ENCODE data around the gene DHRS3.
A peak's percentile ranks its signal among the peaks of the same experiment; 100 is the strongest.

The DHRS3 gene

DNA sequence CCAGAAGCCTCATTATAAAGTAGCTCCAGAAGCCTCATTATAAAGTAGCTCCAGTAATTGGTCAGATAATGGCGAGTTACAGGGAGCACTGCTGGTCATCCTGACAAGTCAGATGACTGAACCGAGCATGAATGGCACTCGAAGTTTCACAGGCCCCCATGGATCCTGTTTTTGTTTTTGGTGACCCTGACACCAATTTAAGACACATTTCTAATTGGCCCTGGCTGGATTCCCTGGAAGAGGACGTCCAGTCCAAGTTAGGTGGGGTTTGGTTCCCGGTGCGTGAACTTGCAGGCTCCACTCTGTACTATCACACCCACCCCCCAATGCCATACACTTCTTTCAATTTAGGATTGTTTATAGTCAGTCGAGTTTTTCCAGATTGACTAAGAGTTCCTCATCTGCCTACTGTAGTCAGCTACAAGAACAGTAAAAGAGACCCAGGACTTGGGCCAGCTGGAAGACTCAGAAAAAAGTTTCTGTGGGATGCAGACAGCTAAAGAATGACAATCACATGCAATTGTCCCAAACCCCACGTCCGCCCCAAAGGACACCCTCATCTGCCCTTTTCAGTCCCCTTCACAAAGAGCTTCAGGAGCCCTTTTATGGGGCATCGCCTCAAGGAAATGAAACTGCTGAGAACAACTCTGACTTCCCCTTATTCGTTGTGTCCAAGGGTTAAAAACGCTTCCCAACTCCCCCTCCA is 2.7 kb downstream of the DHRS3 start:
- peaks cover 0 to 17% of the 10 kb centered on the region in 2 donors for H3K36me3 ChIP-seq (ENCODE audit: control insufficient read depth in 1 of 2, insufficient read depth in 2 of 2, low read length in 2 of 2)
- H3K4me3 ChIP-seq (ENCODE audit: low read depth in 1 of 2, low read length in 2 of 2), result peak overlapping the region; percentile 81 to 82
- no peaks in the 10 kb centered on the region for H3K27me3 ChIP-seq (ENCODE audit: low read depth, low read length)
- peaks cover 20 to 48% of the 10 kb centered on the region in 2 donors for H3K4me1 ChIP-seq (ENCODE audit: control insufficient read depth in 1 of 2, insufficient read depth in 2 of 2, low read length in 2 of 2)
- peak overlapping the region; percentile 87 for H3K27ac ChIP-seq (ENCODE audit: low read length)
- no peaks in the 10 kb centered on the region for H3K9me3 ChIP-seq (ENCODE audit: control insufficient read depth in 1 of 2, low read length in 2 of 2)

DNA sequence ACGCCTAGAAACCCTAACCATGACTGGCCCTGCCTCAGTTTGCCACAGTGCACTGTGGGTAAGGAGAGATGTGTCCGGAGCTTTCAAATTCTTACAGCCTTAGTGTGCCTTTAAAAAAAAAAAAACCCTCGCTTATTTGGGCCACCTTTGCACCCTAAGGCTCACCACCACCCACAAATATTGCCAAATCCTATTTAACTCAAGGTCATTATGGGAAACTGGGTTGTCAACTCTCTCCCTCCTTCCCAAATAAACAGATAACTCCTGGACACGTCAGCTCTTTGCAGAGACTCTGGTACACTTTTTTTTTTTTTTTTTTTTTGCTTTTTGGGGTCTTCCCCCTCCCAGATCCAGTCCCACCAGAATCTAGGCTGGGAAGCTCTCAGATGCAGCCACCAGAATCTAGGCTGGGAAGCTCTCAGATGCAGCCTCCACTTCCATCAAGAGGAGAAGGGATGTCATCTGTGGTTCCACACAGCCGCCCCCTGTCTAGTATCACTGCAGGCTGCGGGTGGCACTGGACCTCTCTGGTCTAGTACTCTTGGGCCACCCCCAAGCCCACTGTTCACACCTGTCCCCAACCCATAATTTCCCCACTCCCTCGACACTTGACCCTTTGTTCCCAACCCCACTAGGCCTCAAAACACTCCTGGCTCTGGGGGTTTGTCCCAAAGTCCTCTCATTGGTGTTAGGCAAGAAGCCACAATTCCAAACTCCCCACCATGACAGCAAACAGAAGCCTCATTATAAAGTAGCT is 3.4 kb downstream of the DHRS3 start:
- Histone ChIP-seq H3K36me3 (ENCODE audit: control insufficient read depth in 1 of 2, insufficient read depth in 2 of 2, low read length in 2 of 2) (peaks cover 0 to 17% of the 10 kb centered on the region in 2 donors), H3K4me3 (ENCODE audit: low read depth in 1 of 2, low read length in 2 of 2) (peak overlapping the region; percentile 81 to 82), H3K27ac (ENCODE audit: low read length) (peak overlapping the region; percentile 87), H3K4me1 (ENCODE audit: control insufficient read depth in 1 of 2, insufficient read depth in 2 of 2, low read length in 2 of 2) (peaks cover 16 to 42% of the 10 kb centered on the region in 2 donors), H3K9me3 (ENCODE audit: control insufficient read depth in 1 of 2, low read length in 2 of 2) (no peaks in the 10 kb centered on the region), H3K27me3 (ENCODE audit: low read depth, low read length) (no peaks in the 10 kb centered on the region)

DNA sequence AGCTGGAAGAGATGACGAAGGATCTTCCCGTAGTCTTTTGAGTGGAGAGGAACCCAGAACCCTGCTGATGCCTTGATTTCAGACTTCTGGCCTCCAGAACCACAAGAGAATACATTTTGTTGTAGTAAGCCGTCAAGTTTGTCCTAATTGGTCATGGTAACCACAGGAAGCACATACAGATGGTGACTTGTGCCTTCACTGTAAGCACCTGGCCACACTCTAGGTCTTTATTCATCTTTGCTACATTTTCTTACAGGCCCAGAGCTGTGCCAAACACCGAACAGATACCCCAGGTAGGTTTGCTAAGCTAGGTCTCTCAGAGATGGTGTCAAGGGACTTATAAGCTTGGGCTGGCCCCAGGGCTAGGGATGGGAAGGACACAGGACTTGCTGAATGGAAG is 4.8 kb downstream of the DHRS3 start:
- no peak overlapping the region for H3K4me3 ChIP-seq (ENCODE audit: low read depth in 1 of 2, low read length in 2 of 2)
- peaks cover 12 to 36% of the 10 kb centered on the region in 2 donors for H3K4me1 ChIP-seq (ENCODE audit: control insufficient read depth in 1 of 2, insufficient read depth in 2 of 2, low read length in 2 of 2)
- H3K27me3 ChIP-seq (ENCODE audit: low read depth, low read length), result no peaks in the 10 kb centered on the region
- no peak overlapping the region for H3K27ac ChIP-seq (ENCODE audit: low read length)
- peaks cover 0 to 17% of the 10 kb centered on the region in 2 donors for H3K36me3 ChIP-seq (ENCODE audit: control insufficient read depth in 1 of 2, insufficient read depth in 2 of 2, low read length in 2 of 2)
- no peaks in the 10 kb centered on the region for H3K9me3 ChIP-seq (ENCODE audit: control insufficient read depth in 1 of 2, low read length in 2 of 2)

DNA sequence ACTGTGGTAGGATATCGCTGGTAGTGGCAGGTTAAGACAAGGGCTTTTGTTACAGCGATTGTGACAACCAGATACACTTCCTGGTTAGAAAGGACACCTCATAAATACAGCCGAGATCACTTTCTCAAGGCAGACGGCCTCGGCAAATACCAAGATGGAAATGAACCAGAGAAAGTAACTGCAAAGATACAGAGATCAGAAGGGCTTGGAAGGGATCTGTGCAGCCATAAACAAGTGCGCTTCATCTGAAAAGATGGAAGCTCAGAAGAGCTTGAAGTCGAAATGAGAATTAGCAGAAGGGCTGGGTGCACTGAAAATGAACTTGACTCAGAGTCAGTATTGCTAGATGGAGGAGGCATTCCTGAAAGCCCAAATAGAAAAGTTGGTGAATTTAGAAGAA is 7.1 kb downstream of the DHRS3 start:
- H3K4me1 ChIP-seq (ENCODE audit: control insufficient read depth in 1 of 2, insufficient read depth in 2 of 2, low read length in 2 of 2), result peaks cover 12 to 28% of the 10 kb centered on the region in 2 donors

DNA sequence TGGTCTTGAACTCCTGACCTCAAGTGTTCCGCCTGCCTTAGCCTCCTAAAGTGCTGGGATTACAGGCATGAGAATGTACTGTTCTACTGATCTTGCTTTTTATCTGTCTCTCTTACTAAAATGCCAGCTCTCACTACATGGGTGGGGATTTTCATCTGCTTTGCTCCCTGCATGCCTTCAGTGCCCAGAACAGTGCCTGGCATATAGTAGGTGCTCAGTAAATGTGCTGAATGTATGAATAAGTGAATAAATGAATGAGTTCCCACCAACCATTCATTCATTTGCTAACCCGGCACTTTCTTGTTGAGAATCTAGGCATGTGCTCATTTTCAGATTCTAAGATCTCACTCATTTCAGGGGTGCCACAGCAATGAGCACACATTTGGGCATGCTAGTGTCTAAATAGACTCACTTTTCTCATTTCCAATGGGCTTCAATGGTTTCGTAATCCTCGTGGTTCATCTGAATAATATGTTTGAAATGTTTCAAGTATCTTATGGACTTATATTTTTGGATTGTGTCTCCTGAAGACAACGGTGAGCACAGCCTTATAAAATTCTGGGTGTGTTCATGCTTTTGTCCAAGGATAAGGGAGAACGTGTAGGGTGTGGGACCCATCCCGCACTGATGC is 7.6 kb downstream of the DHRS3 start:
- Histone ChIP-seq H3K27me3 (ENCODE audit: low read depth, low read length) (no peaks in the 10 kb centered on the region), H3K36me3 (ENCODE audit: control insufficient read depth in 1 of 2, insufficient read depth in 2 of 2, low read length in 2 of 2) (peaks cover 0 to 17% of the 10 kb centered on the region in 2 donors), H3K27ac (ENCODE audit: low read length) (no peak overlapping the region), H3K4me3 (ENCODE audit: low read depth in 1 of 2, low read length in 2 of 2) (no peak overlapping the region), H3K4me1 (ENCODE audit: control insufficient read depth in 1 of 2, insufficient read depth in 2 of 2, low read length in 2 of 2) (peaks cover 11 to 23% of the 10 kb centered on the region in 2 donors), H3K9me3 (ENCODE audit: control insufficient read depth in 1 of 2, low read length in 2 of 2) (no peaks in the 10 kb centered on the region)

More for the DNA sequence above, 7.1 kb downstream of the DHRS3 start:
- no peaks in the 10 kb centered on the region for H3K27me3 ChIP-seq (ENCODE audit: low read depth, low read length)
- H3K36me3 ChIP-seq (ENCODE audit: control insufficient read depth in 1 of 2, insufficient read depth in 2 of 2, low read length in 2 of 2), result peaks cover 0 to 17% of the 10 kb centered on the region in 2 donors
- no peaks in the 10 kb centered on the region for H3K9me3 ChIP-seq (ENCODE audit: control insufficient read depth in 1 of 2, low read length in 2 of 2)
- no peak overlapping the region for H3K27ac ChIP-seq (ENCODE audit: low read length)
- no peak overlapping the region for H3K4me3 ChIP-seq (ENCODE audit: low read depth in 1 of 2, low read length in 2 of 2)

DNA sequence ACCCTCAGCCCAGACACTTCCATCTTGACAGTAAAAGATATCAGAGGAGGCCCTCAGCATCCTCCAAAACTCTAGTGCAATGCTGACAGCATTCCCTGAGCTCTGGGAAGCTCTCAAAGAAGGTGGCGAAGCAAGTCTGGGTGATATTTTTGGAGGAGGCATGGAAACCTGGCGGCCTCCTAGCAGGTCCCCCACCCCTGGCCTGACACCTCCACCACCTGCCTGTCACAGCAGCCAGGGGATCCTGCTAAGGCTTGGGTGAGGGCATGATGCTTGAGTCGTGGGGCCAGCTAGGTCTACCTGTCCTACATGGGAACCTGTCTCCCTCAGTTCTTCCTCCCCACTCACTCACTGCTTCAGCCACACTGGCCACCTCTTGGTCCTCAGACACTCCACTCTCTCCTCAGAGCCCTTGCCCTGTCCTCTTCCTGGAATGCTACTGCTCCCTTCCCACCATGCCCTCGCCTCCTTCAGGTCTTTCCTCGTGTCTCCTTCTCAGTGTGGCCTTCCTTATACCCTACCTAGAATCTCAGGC is 8.5 kb downstream of the DHRS3 start:
- H3K27ac ChIP-seq (ENCODE audit: low read length), result no peak overlapping the region
- peaks cover 2 to 17% of the 10 kb centered on the region in 2 donors for H3K4me1 ChIP-seq (ENCODE audit: control insufficient read depth in 1 of 2, insufficient read depth in 2 of 2, low read length in 2 of 2)
- no peaks in the 10 kb centered on the region for H3K27me3 ChIP-seq (ENCODE audit: low read depth, low read length)
- peaks cover 0 to 17% of the 10 kb centered on the region in 2 donors for H3K36me3 ChIP-seq (ENCODE audit: control insufficient read depth in 1 of 2, insufficient read depth in 2 of 2, low read length in 2 of 2)
- H3K9me3 ChIP-seq (ENCODE audit: control insufficient read depth in 1 of 2, low read length in 2 of 2), result no peaks in the 10 kb centered on the region
- no peak overlapping the region for H3K4me3 ChIP-seq (ENCODE audit: low read depth in 1 of 2, low read length in 2 of 2)

DNA sequence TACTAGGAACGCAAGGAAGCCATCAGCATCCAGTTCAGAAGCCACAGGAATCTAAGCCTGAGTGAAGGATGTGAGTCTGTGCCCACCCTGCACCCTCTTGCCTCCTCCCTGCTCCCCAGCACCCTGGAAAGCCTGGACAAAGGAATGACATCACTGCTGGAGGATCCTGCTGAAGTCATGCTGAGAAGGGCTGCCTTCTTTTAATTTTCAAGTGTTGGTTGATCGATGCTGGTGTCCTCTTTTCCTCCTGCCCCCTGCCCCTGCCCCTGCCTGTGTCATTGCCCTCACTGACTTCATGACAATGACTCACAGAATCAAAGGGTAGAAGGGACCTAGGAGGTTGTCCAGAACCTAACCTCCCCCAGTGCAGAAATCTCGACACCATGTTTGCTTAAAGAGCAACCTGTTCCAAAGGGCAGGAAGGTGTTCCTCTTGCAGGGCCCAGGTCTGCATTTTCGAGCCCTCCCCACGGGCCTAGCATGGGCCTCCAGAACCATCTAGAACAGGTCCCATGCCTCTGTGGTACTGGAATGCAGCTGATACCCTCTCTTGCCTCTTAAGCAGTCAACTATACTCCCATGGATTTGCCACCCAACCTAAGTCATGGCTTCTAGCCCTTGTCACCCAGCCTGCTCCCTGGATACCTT is 9.6 kb downstream of the DHRS3 start:
- H3K36me3 ChIP-seq (ENCODE audit: control insufficient read depth in 1 of 2, insufficient read depth in 2 of 2, low read length in 2 of 2), result peaks cover 0 to 17% of the 10 kb centered on the region in 2 donors

DNA sequence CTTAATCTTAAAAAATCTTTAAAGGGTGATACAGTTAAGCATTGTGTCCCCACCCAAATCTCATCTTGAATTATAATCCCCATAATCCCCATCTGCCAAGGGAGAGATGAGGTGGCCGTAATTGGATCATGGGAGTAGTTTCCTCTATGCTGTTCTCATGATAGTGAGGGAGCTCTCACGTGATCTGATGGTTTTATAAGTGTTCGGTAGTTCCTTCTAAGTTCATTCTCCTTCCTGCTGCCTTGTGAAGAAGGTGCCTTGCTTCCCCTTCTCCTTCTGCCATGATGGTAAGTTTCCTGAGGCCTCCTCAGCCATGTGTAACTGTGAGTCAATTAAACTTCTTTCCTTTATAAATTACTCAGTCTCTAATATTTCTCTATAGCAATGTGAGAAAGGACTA is 10.7 kb downstream of the DHRS3 start:
- no peaks in the 10 kb centered on the region for H3K9me3 ChIP-seq (ENCODE audit: control insufficient read depth in 1 of 2, low read length in 2 of 2)
- no peak overlapping the region for H3K27ac ChIP-seq (ENCODE audit: low read length)
- peaks cover 0 to 14% of the 10 kb centered on the region in 2 donors for H3K36me3 ChIP-seq (ENCODE audit: control insufficient read depth in 1 of 2, insufficient read depth in 2 of 2, low read length in 2 of 2)
- H3K4me3 ChIP-seq (ENCODE audit: low read depth in 1 of 2, low read length in 2 of 2), result no peak overlapping the region
- peaks cover 7 to 20% of the 10 kb centered on the region in 2 donors for H3K4me1 ChIP-seq (ENCODE audit: control insufficient read depth in 1 of 2, insufficient read depth in 2 of 2, low read length in 2 of 2)
- no peaks in the 10 kb centered on the region for H3K27me3 ChIP-seq (ENCODE audit: low read depth, low read length)

More for the DNA sequence above, 9.6 kb downstream of the DHRS3 start:
- Histone ChIP-seq H3K9me3 (ENCODE audit: control insufficient read depth in 1 of 2, low read length in 2 of 2) (no peaks in the 10 kb centered on the region), H3K4me3 (ENCODE audit: low read depth in 1 of 2, low read length in 2 of 2) (no peak overlapping the region), H3K4me1 (ENCODE audit: control insufficient read depth in 1 of 2, insufficient read depth in 2 of 2, low read length in 2 of 2) (peaks cover 5 to 17% of the 10 kb centered on the region in 2 donors), H3K27me3 (ENCODE audit: low read depth, low read length) (no peaks in the 10 kb centered on the region), H3K27ac (ENCODE audit: low read length) (no peak overlapping the region)

DNA sequence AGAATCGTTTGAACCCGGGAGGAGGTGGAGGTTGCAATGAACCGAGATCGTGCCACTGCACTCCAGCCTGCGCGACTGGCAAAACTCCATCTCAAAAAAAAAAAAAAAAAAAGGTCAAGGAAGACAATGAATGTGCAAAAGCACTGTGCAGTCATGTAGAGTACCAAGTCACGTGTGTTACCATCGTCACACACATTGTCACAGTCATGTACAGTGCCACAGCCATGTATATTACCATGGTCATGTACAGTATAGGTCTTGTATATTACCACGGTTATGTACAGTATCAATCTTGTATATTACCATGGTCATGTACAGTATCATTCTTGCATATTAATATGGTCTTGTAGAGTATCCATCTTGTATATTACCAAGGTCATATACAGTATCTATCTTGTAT is 13.0 kb downstream of the DHRS3 start:
- Histone ChIP-seq H3K27me3 (ENCODE audit: low read depth, low read length) (no peaks in the 10 kb centered on the region), H3K27ac (ENCODE audit: low read length) (no peak overlapping the region), H3K4me1 (ENCODE audit: control insufficient read depth in 1 of 2, insufficient read depth in 2 of 2, low read length in 2 of 2) (peaks cover 16 to 43% of the 10 kb centered on the region in 2 donors), H3K4me3 (ENCODE audit: low read depth in 1 of 2, low read length in 2 of 2) (no peak overlapping the region), H3K36me3 (ENCODE audit: control insufficient read depth in 1 of 2, insufficient read depth in 2 of 2, low read length in 2 of 2) (no peaks in the 10 kb centered on the region), H3K9me3 (ENCODE audit: control insufficient read depth in 1 of 2, low read length in 2 of 2) (no peaks in the 10 kb centered on the region)

DNA sequence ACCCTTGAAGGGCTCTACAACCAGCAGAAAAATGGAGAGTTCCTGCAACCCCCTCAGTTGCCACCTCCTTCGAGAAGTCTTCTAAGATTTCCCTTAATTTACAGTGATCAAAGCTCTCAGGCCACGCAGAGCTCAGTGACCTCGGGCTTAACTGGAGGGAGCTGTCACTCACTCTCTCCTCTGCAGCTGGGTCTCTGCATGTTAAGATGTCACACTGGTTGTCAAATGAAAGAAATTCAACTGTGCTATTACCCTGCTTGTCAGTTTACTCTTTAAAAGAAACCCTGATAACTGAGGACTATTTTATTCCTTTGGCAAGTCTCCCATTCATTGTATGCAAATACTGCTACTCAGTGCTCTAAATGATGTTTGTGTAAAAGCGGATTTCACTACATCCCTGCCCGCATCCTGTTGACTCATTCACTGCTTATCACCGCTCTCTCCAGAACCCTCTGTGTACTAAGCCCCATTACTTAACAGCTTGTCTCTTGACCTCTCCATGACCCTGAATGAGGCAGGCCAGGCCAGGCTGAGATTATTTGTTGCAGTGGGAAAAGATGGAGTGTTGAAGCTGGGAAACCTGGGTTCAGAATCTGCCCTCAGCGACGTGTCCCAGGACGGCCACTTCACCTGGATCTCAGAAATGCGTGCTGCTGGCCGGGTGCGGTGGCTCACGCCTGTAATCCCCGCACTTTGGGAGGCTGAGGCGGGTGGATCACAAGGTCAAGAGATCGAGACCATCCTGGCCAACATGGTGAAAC is 13.7 kb downstream of the DHRS3 start:
- peaks cover 23 to 49% of the 10 kb centered on the region in 2 donors for H3K4me1 ChIP-seq (ENCODE audit: control insufficient read depth in 1 of 2, insufficient read depth in 2 of 2, low read length in 2 of 2)
- no peak overlapping the region for H3K4me3 ChIP-seq (ENCODE audit: low read depth in 1 of 2, low read length in 2 of 2)
- H3K27me3 ChIP-seq (ENCODE audit: low read depth, low read length), result no peaks in the 10 kb centered on the region
- no peaks in the 10 kb centered on the region for H3K36me3 ChIP-seq (ENCODE audit: control insufficient read depth in 1 of 2, insufficient read depth in 2 of 2, low read length in 2 of 2)
- H3K9me3 ChIP-seq (ENCODE audit: control insufficient read depth in 1 of 2, low read length in 2 of 2), result no peaks in the 10 kb centered on the region
- peak overlapping the region; percentile 67 for H3K27ac ChIP-seq (ENCODE audit: low read length)

All from muscle layer of duodenum (tissue), 2 donors.